T-helper 2 cell (primary cell): ENCODE data around the gene DENND2C.

Experiments used
- DNase-seq, 5 experiments: peaks; one replicate each; pipeline versions ENCODE4 v3.0.0 to v3.0.0-alpha.2; 2012 to 2022
- total RNA-seq, 2 donors: gene quantifications; one replicate each; lab custom pipeline; 2026; lab: John Stamatoyannopoulos, UW

The DENND2C gene
- total RNA-seq = 1.7 to 3.7 reads per million in 2 donors

- no peak for DNase-seq
These were observed at the start of gene DENND2C for GRCh38 chr1:114669562-114670082. DENND2C (minus strand) TSS chr1:114670049; CDS start chr1:114625984, 44,065 bp downstream.

GRCh38 chr1:114719424-114719787, 49.6 kb upstream of the DENND2C start:
- DNase-seq = no peak

- no peak for DNase-seq
These were observed 49.0 kb upstream of the DENND2C start for GRCh38 chr1:114718661-114719423.

GRCh38 chr1:114716304-114717170, 46.7 kb upstream of the DENND2C start, which contains the start of gene NRAS:
NRAS (minus strand) TSS chr1:114716771; CDS start chr1:114716160, 611 bp downstream.
- peak; percentile 91 to 96 (median 93) for DNase-seq

GRCh38 chr1:114715952-114716303, 46.1 kb upstream of the DENND2C start:
- no peak for DNase-seq

GRCh38 chr1:114712977-114713376, 43.1 kb upstream of the DENND2C start:
- no peak for DNase-seq

GRCh38 chr1:114710360-114710759, 40.5 kb upstream of the DENND2C start:
- DNase-seq = no peak

- DNase-seq = no peak
These were observed 37.8 kb upstream of the DENND2C start for GRCh38 chr1:114707604-114708003.

- no peak for DNase-seq
These were observed 33.4 kb upstream of the DENND2C start for GRCh38 chr1:114703242-114703641.

GRCh38 chr1:114702737-114703136, 32.9 kb upstream of the DENND2C start:
- peak in 1 of 5 experiments; percentile 5 for DNase-seq

- no peak for DNase-seq
These were observed 32.1 kb upstream of the DENND2C start for GRCh38 chr1:114701931-114702330.

- no peak for DNase-seq
These were observed 30.3 kb upstream of the DENND2C start for GRCh38 chr1:114700036-114700600.

GRCh38 chr1:114696810-114697209, 27.0 kb upstream of the DENND2C start:
- DNase-seq = no peak

GRCh38 chr1:114695430-114696058, 25.7 kb upstream of the DENND2C start, which contains the start of gene AMPD1:
AMPD1 (minus strand) TSS chr1:114695546; CDS start chr1:114695471, 75 bp downstream.
- peak in 1 of 5 experiments; percentile 9 for DNase-seq

GRCh38 chr1:114694540-114695310, 24.9 kb upstream of the DENND2C start:
- no peak for DNase-seq

GRCh38 chr1:114692947-114693346, 23.1 kb upstream of the DENND2C start:
- no peak for DNase-seq

- DNase-seq = peak in 1 of 5 experiments; percentile 22
These were observed 21.2 kb upstream of the DENND2C start for GRCh38 chr1:114691061-114691460.

- no peak for DNase-seq
These were observed 20.3 kb upstream of the DENND2C start for GRCh38 chr1:114690148-114690547.

GRCh38 chr1:114688526-114688925, 18.7 kb upstream of the DENND2C start:
- DNase-seq = no peak

GRCh38 chr1:114685851-114686250, 16.0 kb upstream of the DENND2C start:
- DNase-seq = no peak

- no peak for DNase-seq
These were observed 7.8 kb upstream of the DENND2C start for GRCh38 chr1:114677691-114678090.

GRCh38 chr1:114676115-114676514, 6.3 kb upstream of the DENND2C start:
- no peak for DNase-seq
